H9 (cell line): ENCODE measurements around the gene GPRC5A. TPM values are rescaled to one million over a fixed set of nuclear protein-coding genes. Genes with fewer than 3 reads are reported as not detected.

Experiments used
- DNase-seq: peaks from one replicate; pipeline ENCODE4 v3.0.0-alpha.2; 2017
- H2AFZ ChIP-seq: one replicate; pipeline ENCODE4 v1.6.1; 2013; ENCODE audit warnings: mild to moderate bottlenecking, low read length, control low read depth, moderate library complexity
- H2AK5ac ChIP-seq: 2 replicates; pipeline ENCODE4 v1.6.1; 2013; ENCODE audit warnings: low read length, control low read depth, mixed read lengths; ENCODE audit not compliant: insufficient read length
- H2BK120ac ChIP-seq: one replicate; pipeline ENCODE4 v1.6.1; 2013; ENCODE audit warnings: low read depth, mild to moderate bottlenecking, low read length, control low read depth, inconsistent platforms; ENCODE audit not compliant: poor library complexity, severe bottlenecking
- H2BK12ac ChIP-seq: 2 replicates; pipeline ENCODE4 v1.6.1; 2013; ENCODE audit warnings: low read length, control low read depth, mixed read lengths, low read depth; ENCODE audit not compliant: insufficient read length
- H2BK15ac ChIP-seq: 2 replicates; pipeline ENCODE4 v1.6.1; 2013; ENCODE audit warnings: low read depth, low read length, control low read depth
- H2BK20ac ChIP-seq: one replicate; pipeline ENCODE4 v1.6.1; 2013; ENCODE audit warnings: low read depth, mild to moderate bottlenecking, low read length, control low read depth, inconsistent platforms; ENCODE audit not compliant: poor library complexity, severe bottlenecking
- H2BK5ac ChIP-seq: 2 replicates; pipeline ENCODE4 v1.6.1; 2013; ENCODE audit warnings: low read length, control low read depth, mixed read lengths; ENCODE audit not compliant: insufficient read length
- H3K14ac ChIP-seq: 2 replicates; pipeline ENCODE4 v1.6.1; 2013; ENCODE audit warnings: low read length, control low read depth; ENCODE audit not compliant: insufficient read depth
- H3K18ac ChIP-seq: 2 replicates; pipeline ENCODE4 v1.6.1; 2013; ENCODE audit warnings: low read depth, mild to moderate bottlenecking, mixed read lengths, low read length, control low read depth; ENCODE audit not compliant: insufficient read length
- H3K23ac ChIP-seq: 2 replicates; pipeline ENCODE4 v1.6.1; 2013; ENCODE audit warnings: low read length, control low read depth, mixed read lengths, low read depth; ENCODE audit not compliant: insufficient read length
- H3K23me2 ChIP-seq: 2 replicates; pipeline ENCODE4 v1.6.1; 2013; ENCODE audit warnings: low read depth, mild to moderate bottlenecking, mixed read lengths, low read length, control low read depth; ENCODE audit not compliant: insufficient read length, poor library complexity, severe bottlenecking
- H3K27ac ChIP-seq: 2 replicates; pipeline ENCODE4 v1.5.1; 2013; ENCODE audit warnings: low read length, control low read depth, mixed read lengths, low read depth; ENCODE audit not compliant: insufficient read length
- H3K27me3 ChIP-seq: 2 replicates; pipeline ENCODE4 v1.6.1; 2013; ENCODE audit warnings: low read length, control low read depth, inconsistent platforms; ENCODE audit not compliant: insufficient read depth
- H3K4ac ChIP-seq: 2 replicates; pipeline ENCODE4 v1.6.1; 2013; ENCODE audit warnings: low read depth, mild to moderate bottlenecking, control low read depth, inconsistent platforms, low read length, moderate library complexity
- H3K4me1 ChIP-seq: 2 replicates; pipeline ENCODE4 v1.6.1; 2013; ENCODE audit warnings: low read length, control low read depth, inconsistent platforms; ENCODE audit not compliant: insufficient read depth
- H3K4me2 ChIP-seq: 2 replicates; pipeline ENCODE4 v1.6.1; 2013; ENCODE audit warnings: low read length, control low read depth, mixed read lengths; ENCODE audit not compliant: insufficient read length, insufficient read depth
- H3K56ac ChIP-seq: 2 replicates; pipeline ENCODE4 v1.6.1; 2013; ENCODE audit warnings: low read depth, mild to moderate bottlenecking, mixed read lengths, low read length, control low read depth; ENCODE audit not compliant: insufficient read length
- H3K79me1 ChIP-seq: 2 replicates; pipeline ENCODE4 v1.6.1; 2013; ENCODE audit warnings: low read depth, mild to moderate bottlenecking, moderate library complexity, low read length, control low read depth, inconsistent platforms; ENCODE audit not compliant: insufficient read depth, poor library complexity, severe bottlenecking
- H3K79me2 ChIP-seq: 2 replicates; pipeline ENCODE4 v1.6.1; 2013; ENCODE audit warnings: low read length, control low read depth, inconsistent platforms; ENCODE audit not compliant: insufficient read depth
- H3K9ac ChIP-seq: 2 replicates; pipeline ENCODE4 v1.6.1; 2013; ENCODE audit warnings: low read length, control low read depth, mixed read lengths; ENCODE audit not compliant: insufficient read length; ENCODE audit errors: extremely low read depth
- H3K9me3 ChIP-seq: one replicate; pipeline ENCODE4 v1.6.1; 2013; ENCODE audit warnings: low read depth, low read length, inconsistent platforms; ENCODE audit not compliant: control insufficient read depth
- H3T11ph ChIP-seq: one replicate; pipeline ENCODE4 v1.6.1; 2013; ENCODE audit warnings: mild to moderate bottlenecking, low read length, control low read depth, inconsistent platforms
- H4K20me1 ChIP-seq: one replicate; pipeline ENCODE4 v1.6.1; 2013; ENCODE audit not compliant: control insufficient read depth, insufficient read length, insufficient read depth
- H4K5ac ChIP-seq: 2 replicates; pipeline ENCODE4 v1.6.1; 2013; ENCODE audit warnings: low read depth, mild to moderate bottlenecking, mixed read lengths, low read length, control low read depth; ENCODE audit not compliant: insufficient read length
- H4K8ac ChIP-seq: replicated peaks from 2 replicates; pipeline ENCODE4 v1.6.1; 2013; ENCODE audit warnings: low read length, control low read depth, mixed read lengths, low read depth; ENCODE audit not compliant: insufficient read length
- H4K91ac ChIP-seq: 2 replicates; pipeline ENCODE4 v1.6.1; 2013; ENCODE audit warnings: low read depth, mild to moderate bottlenecking, moderate library complexity, mixed read lengths, low read length, control low read depth; ENCODE audit not compliant: insufficient read length
- H3K27ac Mint-ChIP-seq, 3 experiments: 2 replicates in 2 of 3; 3 replicates in 1 of 3; pipeline ENCODE4 v1.8.0; 2020 to 2021; ENCODE audit warnings: mixed read lengths in 3 of 3, mild to moderate bottlenecking in 1 of 3, moderate library complexity in 1 of 3
- H3K27me3 Mint-ChIP-seq: 2 replicates; pipeline ENCODE4 v1.8.0; 2021; ENCODE audit warnings: low read depth, mild to moderate bottlenecking, moderate library complexity, mixed read lengths
- H3K36me3 Mint-ChIP-seq, 3 experiments: 2 replicates in 2 of 3; 3 replicates in 1 of 3; pipeline ENCODE4 v1.8.0; 2020 to 2021; ENCODE audit warnings: low read depth in 3 of 3, mixed read lengths in 3 of 3; ENCODE audit not compliant: insufficient read depth in 1 of 3
- H3K4me1 Mint-ChIP-seq, 2 experiments: 2 replicates each; pipeline ENCODE4 v1.8.0; 2020; ENCODE audit warnings: mixed read lengths in 2 of 2
- H3K4me3 Mint-ChIP-seq, 2 experiments: 2 replicates in 1 of 2; 3 replicates in 1 of 2; pipeline ENCODE4 v1.8.0; 2020 to 2021; ENCODE audit warnings: mild to moderate bottlenecking in 2 of 2, mixed read lengths in 2 of 2, moderate library complexity in 1 of 2
- H3K9me3 Mint-ChIP-seq, 2 experiments: 2 replicates in 1 of 2; 3 replicates in 1 of 2; pipeline ENCODE4 v1.8.0; 2020; ENCODE audit warnings: mild to moderate bottlenecking in 2 of 2, mixed read lengths in 2 of 2, moderate library complexity in 1 of 2
- WGBS: extraction: QIAGEN DNeasy Blood & Tissue Kit; methylation state at CpG from one replicate; pipeline ENCODE4 v1.1.7; 2013; ENCODE audit warnings: missing lambda C conversion rate, low lambda C conversion rate, mixed read lengths; ENCODE audit not compliant: insufficient read length; ENCODE audit errors: extremely low coverage; 5-methylcytosine and 5-hydroxymethylcytosine counted together
- total RNA-seq: library from RNA; stranded (reverse); gene quantifications from 2 replicates; pipeline ENCODE4 v1.2.1, GENCODE V29; 2021
- TF ChIP-seq, protein P1 (sequence below): fragments of 200-600 bp; sonication (generic); conservative IDR thresholded peaks from 3 replicates; pipeline ENCODE4 v1.8.0; 2021; ENCODE audit warnings: antibody characterized with exemption, mild to moderate bottlenecking

The GPRC5A gene
- total RNA-seq, 1 experiment from 2014 or later = 0.09 TPM

DNA sequence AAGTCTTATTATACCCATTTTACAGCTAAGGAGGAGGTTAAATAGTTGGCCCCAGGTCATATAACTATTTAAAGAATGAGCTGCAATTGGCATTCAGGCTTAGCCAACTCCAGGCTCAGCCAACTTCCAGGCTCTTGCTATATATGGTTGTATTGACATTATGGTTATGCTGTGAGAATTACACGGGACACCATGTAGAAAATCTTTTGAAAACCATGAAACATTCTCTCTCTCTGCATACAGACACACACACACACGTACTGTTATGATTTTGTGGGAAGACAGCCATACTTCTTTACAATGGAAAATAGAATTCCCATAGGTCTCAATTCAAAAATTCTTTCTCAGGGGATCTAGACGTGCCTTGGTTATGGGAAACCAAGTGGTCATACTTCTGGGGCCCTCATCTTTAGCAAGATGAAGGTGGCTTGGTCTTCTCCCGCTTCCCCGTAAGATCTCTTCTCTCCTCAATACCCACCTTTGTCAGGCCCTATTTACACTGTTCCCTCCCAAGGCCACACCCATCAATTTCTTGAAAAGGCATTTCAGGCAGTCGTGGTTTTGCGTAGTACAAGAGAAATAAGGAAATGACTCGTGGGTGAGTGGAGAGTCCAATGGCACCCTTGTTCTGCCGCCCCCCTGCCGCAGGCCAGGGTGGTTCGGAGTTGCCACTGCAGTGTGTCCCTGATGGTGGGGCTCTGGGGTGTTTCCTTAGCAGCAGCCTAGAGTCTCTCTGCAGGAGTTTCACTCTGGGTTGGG is 10.0 kb upstream of the GPRC5A start:
- H2AK5ac ChIP-seq = no peak overlapping the region
- H3K79me2 ChIP-seq = no peaks in the 10 kb centered on the region
- no peak overlapping the region for H3K4me2 ChIP-seq
- no peak overlapping the region for H3T11ph ChIP-seq
- H2BK120ac ChIP-seq = no peak overlapping the region
- no peak overlapping the region for H2BK12ac ChIP-seq
- H3K4me1 ChIP-seq = peaks cover 9% of the 10 kb centered on the region; the same call in 1 of the 2 replicates
- WGBS = no CpG with 5 or more reads among the region's 11 CpGs
- TF ChIP-seq, protein P1, sequence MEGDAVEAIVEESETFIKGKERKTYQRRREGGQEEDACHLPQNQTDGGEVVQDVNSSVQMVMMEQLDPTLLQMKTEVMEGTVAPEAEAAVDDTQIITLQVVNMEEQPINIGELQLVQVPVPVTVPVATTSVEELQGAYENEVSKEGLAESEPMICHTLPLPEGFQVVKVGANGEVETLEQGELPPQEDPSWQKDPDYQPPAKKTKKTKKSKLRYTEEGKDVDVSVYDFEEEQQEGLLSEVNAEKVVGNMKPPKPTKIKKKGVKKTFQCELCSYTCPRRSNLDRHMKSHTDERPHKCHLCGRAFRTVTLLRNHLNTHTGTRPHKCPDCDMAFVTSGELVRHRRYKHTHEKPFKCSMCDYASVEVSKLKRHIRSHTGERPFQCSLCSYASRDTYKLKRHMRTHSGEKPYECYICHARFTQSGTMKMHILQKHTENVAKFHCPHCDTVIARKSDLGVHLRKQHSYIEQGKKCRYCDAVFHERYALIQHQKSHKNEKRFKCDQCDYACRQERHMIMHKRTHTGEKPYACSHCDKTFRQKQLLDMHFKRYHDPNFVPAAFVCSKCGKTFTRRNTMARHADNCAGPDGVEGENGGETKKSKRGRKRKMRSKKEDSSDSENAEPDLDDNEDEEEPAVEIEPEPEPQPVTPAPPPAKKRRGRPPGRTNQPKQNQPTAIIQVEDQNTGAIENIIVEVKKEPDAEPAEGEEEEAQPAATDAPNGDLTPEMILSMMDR = no peak
- H3K4me3 Mint-ChIP-seq = no peak overlapping the region
- no peak overlapping the region for H3K4ac ChIP-seq
- H3K36me3 Mint-ChIP-seq = no peaks in the 10 kb centered on the region; a peak in 1 of 7 replicates
- no peaks in the 10 kb centered on the region for H4K20me1 ChIP-seq
- no peak overlapping the region for H3K56ac ChIP-seq
- no peaks in the 10 kb centered on the region for H3K27me3 ChIP-seq
- H3K14ac ChIP-seq = no peak overlapping the region
- H3K23ac ChIP-seq = no peak overlapping the region
- peaks cover 0 to 2% of the 10 kb centered on the region in 2 experiments; a peak in 1 of 5 replicates for H3K9me3 Mint-ChIP-seq
- no peak overlapping the region for H4K91ac ChIP-seq
- H2BK5ac ChIP-seq = no peak overlapping the region
- H2AFZ ChIP-seq = no peak overlapping the region
- H3K9ac ChIP-seq = no peak overlapping the region
- no peak for DNase-seq
- H4K8ac ChIP-seq = no peak overlapping the region
- H3K23me2 ChIP-seq = no peaks in the 10 kb centered on the region
- no peaks in the 10 kb centered on the region for H3K79me1 ChIP-seq
- peak overlapping the region in 1 of 3 experiments; percentile 75; a peak in 1 of 7 replicates for H3K27ac Mint-ChIP-seq
- H2BK20ac ChIP-seq = no peak overlapping the region
- H3K27ac ChIP-seq = no peak overlapping the region
- H3K9me3 ChIP-seq = no peaks in the 10 kb centered on the region
- H4K5ac ChIP-seq = no peak overlapping the region
- no peak overlapping the region for H3K18ac ChIP-seq
- H3K4me1 Mint-ChIP-seq = peaks cover 14 to 27% of the 10 kb centered on the region in 2 experiments
- H2BK15ac ChIP-seq = no peak overlapping the region
- H3K27me3 Mint-ChIP-seq = peaks cover 20% of the 10 kb centered on the region
